NCI-H526 treated with DMSO at 0.1 percent for 48 hours (cell line): Measurements from ENCODE around the gene TTC28.
"Not testable (repeated sequence)": the region's sequence is repeated elsewhere in the genome, so short reads cannot be mapped to it uniquely, and the experiment has no call there.

Source experiments
- DNase-seq: peaks from one replicate; lab custom pipeline; 2025; lab: John Stamatoyannopoulos, UW

TTC28 gene

GRCh38 chr22:28488825-28489224 is 190.8 kb downstream of the TTC28 start:
- no peak for DNase-seq

GRCh38 chr22:28484662-28485061 is 195.0 kb downstream of the TTC28 start:
- DNase-seq = no peak

GRCh38 chr22:28481725-28482124 is 197.9 kb downstream of the TTC28 start:
- DNase-seq = no peak

GRCh38 chr22:28480000-28480715 is 199.5 kb downstream of the TTC28 start:
- DNase-seq = no peak

GRCh38 chr22:28478564-28478963 is 201.1 kb downstream of the TTC28 start:
- no peak for DNase-seq

GRCh38 chr22:28477556-28477955 is 202.1 kb downstream of the TTC28 start:
- DNase-seq = no peak

GRCh38 chr22:28474330-28474729 is 205.3 kb downstream of the TTC28 start:
- no peak for DNase-seq

GRCh38 chr22:28473258-28473657 is 206.4 kb downstream of the TTC28 start:
- DNase-seq = no peak

GRCh38 chr22:28467055-28467454 is 212.6 kb downstream of the TTC28 start:
- DNase-seq = not testable (repeated sequence)

- DNase-seq = no peak
These were observed 213.2 kb downstream of the TTC28 start for GRCh38 chr22:28466399-28466798.

GRCh38 chr22:28465841-28466240 is 213.8 kb downstream of the TTC28 start:
- no peak for DNase-seq

- no peak for DNase-seq
These were observed 215.5 kb downstream of the TTC28 start for GRCh38 chr22:28464127-28464526.

GRCh38 chr22:28463408-28463807 is 216.2 kb downstream of the TTC28 start:
- DNase-seq = not testable (repeated sequence)

- no peak for DNase-seq
These were observed 216.7 kb downstream of the TTC28 start for GRCh38 chr22:28462901-28463300.

GRCh38 chr22:28462041-28462440 is 217.6 kb downstream of the TTC28 start:
- no peak for DNase-seq

GRCh38 chr22:28454431-28455064 is 225.1 kb downstream of the TTC28 start:
- no peak for DNase-seq

GRCh38 chr22:28450109-28450508 is 229.5 kb downstream of the TTC28 start:
- no peak for DNase-seq

- no peak for DNase-seq
These were observed 230.6 kb downstream of the TTC28 start for GRCh38 chr22:28449041-28449440.

GRCh38 chr22:28448625-28449024 is 231.0 kb downstream of the TTC28 start:
- no peak for DNase-seq

- no peak for DNase-seq
These were observed 235.0 kb downstream of the TTC28 start for GRCh38 chr22:28444659-28445058.

GRCh38 chr22:28443526-28443876 is 236.1 kb downstream of the TTC28 start:
- DNase-seq = no peak

- no peak for DNase-seq
These were observed 236.7 kb downstream of the TTC28 start for GRCh38 chr22:28442711-28443525.

- no peak for DNase-seq
These were observed 237.4 kb downstream of the TTC28 start for GRCh38 chr22:28442264-28442710.
